Loucy (cell line): Measurements from ENCODE around the gene ZNF697.

Experiments
- CTCF ChIP-seq: fragments of 200-600 bp; sonication (generic); conservative IDR thresholded peaks from 2 replicates; pipeline ENCODE4 v1.5.1; 2014; ENCODE audit warnings: mild to moderate bottlenecking, antibody characterized with exemption, low read length
- EZH2phosphoT487 ChIP-seq: fragments of 200-600 bp; IDR thresholded peaks from 2 replicates; pipeline ENCODE4 v1.6.1; 2018; ENCODE audit warnings: antibody characterized with exemption, mild to moderate bottlenecking, moderate library complexity, borderline replicate concordance

GRCh38 chr1:119636491-119637089 is 11.5 kb downstream of the ZNF697 start:
- TF ChIP-seq CTCF (no peak), EZH2phosphoT487 (no peak)
